DMS114 treated with DMSO at 0.1 percent for 48 hours (cell line): ENCODE results near the gene MYT1.
"Not testable (repeated sequence)": the region's sequence is repeated elsewhere in the genome, so short reads cannot be mapped to it uniquely, and the experiment has no call there.

ENCODE experiments used
- DNase-seq: peaks from one replicate; lab custom pipeline; 2025; ENCODE audit not compliant: unreplicated experiment; lab: John Stamatoyannopoulos, UW

MYT1 gene

GRCh38 chr20:64166721-64167615 is 2.7 kb downstream of the MYT1 start:
- no peak for DNase-seq

- DNase-seq = no peak
Observed at GRCh38 chr20:64167676-64168075, 3.4 kb downstream of the MYT1 start.

- DNase-seq = no peak
Observed at GRCh38 chr20:64168381-64169090, 4.3 kb downstream of the MYT1 start.

GRCh38 chr20:64169091-64169560 is 4.9 kb downstream of the MYT1 start:
- no peak for DNase-seq

- no peak for DNase-seq
Observed at GRCh38 chr20:64171211-64171610, 7.0 kb downstream of the MYT1 start.

- DNase-seq = no peak
Observed at GRCh38 chr20:64173116-64173515, 8.9 kb downstream of the MYT1 start.

- no peak for DNase-seq
Observed at GRCh38 chr20:64176551-64176950, 12.3 kb downstream of the MYT1 start.

GRCh38 chr20:64176971-64177370 is 12.7 kb downstream of the MYT1 start:
- DNase-seq = no peak

GRCh38 chr20:64177384-64177783 is 13.1 kb downstream of the MYT1 start:
- no peak for DNase-seq

GRCh38 chr20:64177787-64178186 is 13.5 kb downstream of the MYT1 start:
- no peak for DNase-seq

- not testable (repeated sequence) for DNase-seq
Observed at GRCh38 chr20:64178925-64179324, 14.7 kb downstream of the MYT1 start.

- DNase-seq = no peak
Observed at GRCh38 chr20:64179805-64180204, 15.6 kb downstream of the MYT1 start.

- no peak for DNase-seq
Observed at GRCh38 chr20:64180673-64181072, 16.4 kb downstream of the MYT1 start.

GRCh38 chr20:64181391-64181790 is 17.1 kb downstream of the MYT1 start:
- DNase-seq = no peak

GRCh38 chr20:64182146-64182865 is 18.1 kb downstream of the MYT1 start:
- DNase-seq = no peak

- no peak for DNase-seq
Observed at GRCh38 chr20:64183313-64183712, 19.1 kb downstream of the MYT1 start.

- no peak for DNase-seq
Observed at GRCh38 chr20:64184795-64185194, 20.5 kb downstream of the MYT1 start.

GRCh38 chr20:64185276-64185900 is 21.1 kb downstream of the MYT1 start:
- DNase-seq = no peak

GRCh38 chr20:64186071-64186598 is 21.9 kb downstream of the MYT1 start:
- no peak for DNase-seq

- DNase-seq = not testable (repeated sequence)
Observed at GRCh38 chr20:64187213-64187612, 23.0 kb downstream of the MYT1 start.

GRCh38 chr20:64188091-64188490 is 23.8 kb downstream of the MYT1 start:
- no peak for DNase-seq
